Caco-2 (cell line): ENCODE data around the gene VPS45. TPM values are rescaled to one million over a fixed set of nuclear protein-coding genes. Genes with fewer than 3 reads are reported as not detected.
A peak's percentile ranks its signal among the peaks of the same experiment; 100 is the strongest.

ENCODE experiments used
- BruUV-seq: library from RNA; stranded (reverse); fragments of 400-500 nt; replicated peaks from 2 replicates; lab custom pipeline; 2021; lab: Mats Ljungman, UMichigan
- CTCF ChIA-PET: fragments of 300-600 bp; sonication (Branson Sonifier 250); formaldehyde crosslinking; loops from one replicate; lab custom pipeline; 2022; ENCODE audit warnings: antibody characterized with exemption; lab: Charles Lee
- POLR2A ChIA-PET: fragments of 300-600 bp; sonication (Branson Sonifier 250); formaldehyde crosslinking; loops from one replicate; lab custom pipeline; 2022; ENCODE audit warnings: antibody characterized with exemption; lab: Charles Lee
- DNase-seq, 2 experiments: peaks; one replicate each; pipeline versions ENCODE4 v3.0.0 to v3.0.0-alpha.2; 2020 to 2022
- H3K27me3 ChIP-seq: replicated peaks from 2 replicates; pipeline ENCODE4 v1.6.0; 2011; ENCODE audit warnings: low read length; ENCODE audit not compliant: control insufficient read depth, insufficient read depth
- H3K36me3 ChIP-seq: 2 replicates; pipeline ENCODE4 v1.5.1; 2011; ENCODE audit warnings: low read length; ENCODE audit not compliant: control insufficient read depth, insufficient read depth
- H3K4me1 ChIP-seq: fragments of 250-450 bp; sonication (Bioruptor Pico); 2 replicates; pipeline ENCODE4 v1.5.1; 2020; ENCODE audit warnings: mild to moderate bottlenecking
- H3K4me3 ChIP-seq: 2 replicates; pipeline ENCODE4 v1.5.1; 2011; ENCODE audit warnings: low read depth, mild to moderate bottlenecking, control low read depth, low read length
- H3K9me3 ChIP-seq: fragments of 250-450 bp; sonication (Bioruptor Pico); 2 replicates; pipeline ENCODE4 v1.5.1; 2020; ENCODE audit warnings: mild to moderate bottlenecking, moderate library complexity
- H3K27ac Mint-ChIP-seq: one replicate; pipeline ENCODE4 v1.8.0; 2022; ENCODE audit warnings: mixed read lengths; ENCODE audit not compliant: unreplicated experiment
- H3K27me3 Mint-ChIP-seq: one replicate; pipeline ENCODE4 v1.8.0; 2022; ENCODE audit warnings: mixed read lengths; ENCODE audit not compliant: insufficient read depth, unreplicated experiment
- H3K36me3 Mint-ChIP-seq: one replicate; pipeline ENCODE4 v1.8.0; 2022; ENCODE audit warnings: mild to moderate bottlenecking, mixed read lengths; ENCODE audit not compliant: insufficient read depth, unreplicated experiment
- H3K4me1 Mint-ChIP-seq: one replicate; pipeline ENCODE4 v1.8.0; 2022; ENCODE audit warnings: low read depth, mixed read lengths; ENCODE audit not compliant: unreplicated experiment
- H3K4me3 Mint-ChIP-seq: one replicate; pipeline ENCODE4 v1.8.0; 2022; ENCODE audit warnings: mild to moderate bottlenecking, moderate library complexity, mixed read lengths; ENCODE audit not compliant: unreplicated experiment
- H3K9me3 Mint-ChIP-seq: one replicate; pipeline ENCODE4 v1.8.0; 2022; ENCODE audit warnings: mixed read lengths; ENCODE audit not compliant: unreplicated experiment
- CTCF ChIP-seq, 2 experiments: fragments of 200-600 bp in 1 of 2; IDR thresholded peaks; 1 replicate in 1 of 2; 2 replicates in 1 of 2; pipeline versions ENCODE4 v1.5.1 to v1.8.0; 2011 to 2022; ENCODE audit warnings: antibody characterized with exemption in 1 of 2, control low read depth in 1 of 2, inconsistent platforms in 1 of 2, low read depth in 1 of 2, low read length in 1 of 2, mild to moderate bottlenecking in 1 of 2, moderate library complexity in 1 of 2; ENCODE audit not compliant: insufficient read depth in 1 of 2, severe bottlenecking in 1 of 2, unreplicated experiment in 1 of 2
- intact Hi-C: fragments of 100-400 bp; cut with micrococcal nuclease; formaldehyde crosslinking; loops from one replicate; pipeline ENCODE4 v1.10.0; 2022; ENCODE audit not compliant: unreplicated experiment
- total RNA-seq: library from RNA; stranded (reverse); gene quantifications from 2 replicates; pipeline ENCODE4 v1.2.3, GENCODE V29; 2022

The VPS45 gene
- total RNA-seq, 1 experiment from 2014 or later, result 19.8 TPM

GRCh38 chr1:150161747-150162581, 94.4 kb downstream of the VPS45 start:
- Histone ChIP-seq H3K27me3 (no peaks in the 10 kb centered on the region), H3K4me1 (peaks cover 29% of the 10 kb centered on the region), H3K4me3 (no peak overlapping the region), H3K9me3 (no peaks in the 10 kb centered on the region), H3K36me3 (no peaks in the 10 kb centered on the region)
- H3K4me1 Mint-ChIP-seq, result peaks cover 27% of the 10 kb centered on the region
- H3K36me3 Mint-ChIP-seq, result no peaks in the 10 kb centered on the region
- intact Hi-C loops, result loop anchor here (2.0 kb wide), 2 partner anchors 25 to 95 kb away; partner anchors contain the start of gene VPS45
- ChIA-PET POLR2A (interaction anchor here (0.6 to 1.0 kb wide), 2 partner anchors 95 to 371 kb away, joined by 3 to 4 read pairs; no protein-coding TSS in a partner anchor), CTCF (interaction anchor here (0.9 to 1.3 kb wide), 3 partner anchors 9 to 25 kb away, joined by 3 to 4 read pairs (median 3); no protein-coding TSS in a partner anchor)
- DNase-seq, result no peak
- BruUV-seq, result no TSS peak
- H3K4me3 Mint-ChIP-seq, result no peak overlapping the region
- no peaks in the 10 kb centered on the region for H3K27me3 Mint-ChIP-seq
- peak overlapping the region; percentile 87 for H3K27ac Mint-ChIP-seq
- no peaks in the 10 kb centered on the region for H3K9me3 Mint-ChIP-seq
- TF ChIP-seq CTCF (IDR thresholded peaks at IDR 0.05; ENCODE audit: insufficient read depth in 1 of 2, low read depth in 1 of 2, low read length in 1 of 2, severe bottlenecking in 1 of 2, unreplicated experiment in 1 of 2), result no peak

DNA sequence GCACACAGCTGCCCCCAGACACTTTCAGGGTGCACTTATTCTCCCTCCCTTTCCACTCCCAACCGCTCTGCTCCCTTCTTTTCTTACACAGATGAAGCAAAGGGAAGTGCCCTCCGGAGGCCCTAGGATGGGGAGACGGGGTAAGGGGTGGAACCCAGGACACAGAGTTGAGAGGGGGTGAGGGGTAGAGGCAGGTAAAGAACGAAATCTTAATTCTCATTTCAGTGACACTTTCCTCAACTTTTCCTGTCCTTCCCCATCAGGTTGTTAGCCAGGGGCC, 94.9 kb downstream of the VPS45 start:
- Histone ChIP-seq H3K9me3 (no peaks in the 10 kb centered on the region), H3K36me3 (no peaks in the 10 kb centered on the region), H3K27me3 (no peaks in the 10 kb centered on the region), H3K4me3 (no peak overlapping the region), H3K4me1 (peaks cover 29% of the 10 kb centered on the region)
- H3K9me3 Mint-ChIP-seq, result no peaks in the 10 kb centered on the region
- H3K4me1 Mint-ChIP-seq, result peaks cover 27% of the 10 kb centered on the region
- BruUV-seq, result no TSS peak
- peak overlapping the region; percentile 87 for H3K27ac Mint-ChIP-seq
- peak overlapping the region; percentile 62 for H3K4me3 Mint-ChIP-seq
- H3K27me3 Mint-ChIP-seq, result no peaks in the 10 kb centered on the region
- intact Hi-C loops, result loop anchor here (2.0 kb wide), 2 partner anchors 24 to 96 kb away; partner anchors contain the start of gene VPS45
- CTCF ChIA-PET, result interaction anchor here (0.9 to 1.3 kb wide), 3 partner anchors 8 to 25 kb away, joined by 3 to 4 read pairs (median 3); no protein-coding TSS in a partner anchor
- no peaks in the 10 kb centered on the region for H3K36me3 Mint-ChIP-seq
- POLR2A ChIA-PET, result interaction anchor here (1.0 kb wide), 2 partner anchors 13 to 96 kb away, joined by 3 to 4 read pairs; partner anchors contain the start of gene PLEKHO1
- no peak for TF ChIP-seq CTCF (IDR thresholded peaks at IDR 0.05; ENCODE audit: insufficient read depth in 1 of 2, low read depth in 1 of 2, low read length in 1 of 2, severe bottlenecking in 1 of 2, unreplicated experiment in 1 of 2)
- DNase-seq, result peak in 1 of 2 experiments; percentile 16
